Measurements from ENCODE around the gene LYVE1.

Gene LYVE1

GRCh38 chr11:10522276-10522675, 46.2 kb downstream of the LYVE1 start:
- Histone ChIP-seq H3K36me3 (peaks cover 47 to 88% (median 78%) of the 10 kb centered on the region in 11 experiments), H3K9ac (no peak overlapping the region), H3K27me3 (no peaks in the 10 kb centered on the region), H3K27ac (no peak overlapping the region), H4K20me1 (no peaks in the 10 kb centered on the region), H3K4me1 (no peaks in the 10 kb centered on the region), H3K4me2 (no peak overlapping the region), H3K9me3 (replicated peaks in 1 of 11) (no peaks in the 10 kb centered on the region), H3K4me3 (no peak overlapping the region)
- no peak for TF ChIP-seq Cebpa-rat (IDR thresholded peaks at IDR 0.05)

GRCh38 chr11:10520562-10520961, 47.9 kb downstream of the LYVE1 start:
- Histone ChIP-seq H3K4me3 (no peak overlapping the region), H3K9me3 (replicated peaks in 1 of 11) (no peaks in the 10 kb centered on the region), H3K4me2 (no peak overlapping the region), H3K9ac (no peak overlapping the region), H3K27ac (no peak overlapping the region), H3K27me3 (no peaks in the 10 kb centered on the region), H4K20me1 (no peaks in the 10 kb centered on the region), H3K4me1 (no peaks in the 10 kb centered on the region), H3K36me3 (peaks cover 42 to 81% (median 68%) of the 10 kb centered on the region in 11 experiments)
- TF ChIP-seq Cebpa-rat (IDR thresholded peaks at IDR 0.05) = no peak

- TF ChIP-seq Cebpa-rat (IDR thresholded peaks at IDR 0.05) = no peak
- Histone ChIP-seq H3K9ac (no peak overlapping the region), H3K27me3 (no peaks in the 10 kb centered on the region), H4K20me1 (peaks cover 0 to 8% (median 0%) of the 10 kb centered on the region in 11 experiments; a peak in 1 of 22 replicates), H3K4me1 (no peaks in the 10 kb centered on the region), H3K9me3 (replicated peaks in 1 of 11) (no peaks in the 10 kb centered on the region), H3K36me3 (peaks cover 37 to 81% (median 69%) of the 10 kb centered on the region in 11 experiments), H3K27ac (no peak overlapping the region), H3K4me3 (no peak overlapping the region), H3K4me2 (no peak overlapping the region)
These were observed 48.8 kb downstream of the LYVE1 start for GRCh38 chr11:10519630-10520029.

GRCh38 chr11:10518891-10519290, 49.6 kb downstream of the LYVE1 start:
- H3K4me1 ChIP-seq = peaks cover 0 to 4% (median 0%) of the 10 kb centered on the region in 10 experiments; a peak in 1 of 20 replicates
- H3K9me3 ChIP-seq (replicated peaks in 1 of 11) = no peaks in the 10 kb centered on the region
- H3K4me3 ChIP-seq = no peak overlapping the region
- H3K36me3 ChIP-seq = peaks cover 30 to 79% (median 61%) of the 10 kb centered on the region in 11 experiments
- peaks cover 0 to 9% (median 0%) of the 10 kb centered on the region in 11 experiments; a peak in 1 of 22 replicates for H4K20me1 ChIP-seq
- H3K4me2 ChIP-seq = no peak overlapping the region
- no peaks in the 10 kb centered on the region for H3K27me3 ChIP-seq
- H3K9ac ChIP-seq = no peak overlapping the region
- no peak overlapping the region for H3K27ac ChIP-seq
- no peak for TF ChIP-seq Cebpa-rat (IDR thresholded peaks at IDR 0.05)

- H3K27ac ChIP-seq = no peak overlapping the region
- H3K4me2 ChIP-seq = no peak overlapping the region
- no peaks in the 10 kb centered on the region for H3K9me3 ChIP-seq (replicated peaks in 1 of 11)
- H3K4me1 ChIP-seq = peaks cover 0 to 5% (median 0%) of the 10 kb centered on the region in 10 experiments; a peak in 1 of 20 replicates
- no peak overlapping the region for H3K4me3 ChIP-seq
- H3K9ac ChIP-seq = no peak overlapping the region
- peaks cover 0 to 9% (median 0%) of the 10 kb centered on the region in 11 experiments; a peak in 1 of 22 replicates for H4K20me1 ChIP-seq
- H3K36me3 ChIP-seq = peaks cover 22 to 79% (median 55%) of the 10 kb centered on the region in 11 experiments
- no peak for TF ChIP-seq Cebpa-rat (IDR thresholded peaks at IDR 0.05)
- H3K27me3 ChIP-seq = no peaks in the 10 kb centered on the region
These were observed 50.3 kb downstream of the LYVE1 start for GRCh38 chr11:10518123-10518522.

- H3K4me2 ChIP-seq = no peak overlapping the region
- H3K9ac ChIP-seq = no peak overlapping the region
- H3K27ac ChIP-seq = no peak overlapping the region
- H3K4me3 ChIP-seq = no peak overlapping the region
- H4K20me1 ChIP-seq = peaks cover 0 to 11% (median 0%) of the 10 kb centered on the region in 11 experiments; a peak in 2 of 22 replicates
- H3K36me3 ChIP-seq = peaks cover 18 to 57% (median 38%) of the 10 kb centered on the region in 11 experiments
- no peaks in the 10 kb centered on the region for H3K9me3 ChIP-seq (replicated peaks in 1 of 11)
- no peak for TF ChIP-seq Cebpa-rat (IDR thresholded peaks at IDR 0.05)
- H3K4me1 ChIP-seq = peaks cover 0 to 5% (median 0%) of the 10 kb centered on the region in 10 experiments; a peak in 1 of 20 replicates
- no peaks in the 10 kb centered on the region for H3K27me3 ChIP-seq
These were observed 53.0 kb downstream of the LYVE1 start for GRCh38 chr11:10515418-10515817.

GRCh38 chr11:10514709-10515108, 53.8 kb downstream of the LYVE1 start:
- no peak overlapping the region for H3K4me2 ChIP-seq
- peaks cover 0 to 5% (median 0%) of the 10 kb centered on the region in 10 experiments; a peak in 1 of 20 replicates for H3K4me1 ChIP-seq
- no peaks in the 10 kb centered on the region for H3K9me3 ChIP-seq (replicated peaks in 1 of 11)
- H3K27me3 ChIP-seq = no peaks in the 10 kb centered on the region
- no peak overlapping the region for H3K27ac ChIP-seq
- H3K9ac ChIP-seq = no peak overlapping the region
- peaks cover 0 to 11% (median 0%) of the 10 kb centered on the region in 11 experiments; a peak in 2 of 22 replicates for H4K20me1 ChIP-seq
- no peak for TF ChIP-seq Cebpa-rat (IDR thresholded peaks at IDR 0.05)
- H3K4me3 ChIP-seq = no peak overlapping the region
- peaks cover 13 to 51% (median 32%) of the 10 kb centered on the region in 11 experiments; a peak in 21 of 22 replicates for H3K36me3 ChIP-seq

GRCh38 chr11:10514202-10514601, 54.3 kb downstream of the LYVE1 start:
- Histone ChIP-seq H3K27ac (no peak overlapping the region), H4K20me1 (peaks cover 0 to 11% (median 0%) of the 10 kb centered on the region in 11 experiments; a peak in 2 of 22 replicates), H3K4me2 (no peak overlapping the region), H3K36me3 (peaks cover 9 to 46% (median 28%) of the 10 kb centered on the region in 11 experiments; a peak in 20 of 22 replicates), H3K4me3 (no peak overlapping the region), H3K27me3 (no peaks in the 10 kb centered on the region), H3K9ac (no peak overlapping the region), H3K9me3 (replicated peaks in 1 of 11) (no peaks in the 10 kb centered on the region), H3K4me1 (peaks cover 0 to 5% (median 0%) of the 10 kb centered on the region in 10 experiments; a peak in 1 of 20 replicates)
- TF ChIP-seq Cebpa-rat (IDR thresholded peaks at IDR 0.05) = no peak

GRCh38 chr11:10511181-10511621, 57.3 kb downstream of the LYVE1 start:
- H3K27ac ChIP-seq = no peak overlapping the region
- no peaks in the 10 kb centered on the region for H3K9me3 ChIP-seq (replicated peaks in 1 of 11)
- no peak overlapping the region for H3K4me2 ChIP-seq
- no peak overlapping the region for H3K9ac ChIP-seq
- H3K4me1 ChIP-seq = peaks cover 0 to 5% (median 0%) of the 10 kb centered on the region in 10 experiments; a peak in 2 of 20 replicates
- H3K4me3 ChIP-seq = no peak overlapping the region
- no peaks in the 10 kb centered on the region for H3K27me3 ChIP-seq
- no peak for TF ChIP-seq Cebpa-rat (IDR thresholded peaks at IDR 0.05)
- peaks cover 0 to 18% (median 0%) of the 10 kb centered on the region in 11 experiments; a peak in 3 of 22 replicates for H4K20me1 ChIP-seq
- peaks cover 12 to 42% (median 19%) of the 10 kb centered on the region in 11 experiments for H3K36me3 ChIP-seq
